ENCODE results near the gene ELP1. TPM values are rescaled to one million over a fixed set of nuclear protein-coding genes. Genes with fewer than 3 reads are reported as not detected.

Gene ELP1
- total RNA-seq, 4 donors from 2014 or later, result 15.2 to 23.3 (median 18.9) TPM

Small RNAs within 50 kb of the gene (small RNA-seq; reads per million reads assigned to genes)
- 0 reads per million in 4 donors for gene AL359692.1

Other genes starting within 250 kb of the ELP1 start
- gene ACTL7B, start 78.1 kb downstream of the ELP1 start, total RNA-seq, result not detected
- not detected for gene ACTL7A, start 71.9 kb downstream of the ELP1 start, total RNA-seq
- gene ABITRAM, start 276 bp upstream of the ELP1 start, total RNA-seq, result 10 to 100 TPM in 2 of 4 donors, 1 to 10 TPM in 2; 7.1 to 28.1 (median 9.5) TPM
- gene CTNNAL1, start 79.4 kb upstream of the ELP1 start, total RNA-seq, result 100 to 1,000 TPM in 1 of 4 donors, 10 to 100 TPM in 3; 66.3 to 111 (median 83.1) TPM
- 100 to 1,000 TPM; 130 to 180 (median 142) TPM for gene TMEM245, start 185.8 kb upstream of the ELP1 start, total RNA-seq
- gene FRRS1L, start 233.1 kb upstream of the ELP1 start, total RNA-seq, result 10 to 100 TPM in 2 of 4 donors, 1 to 10 TPM in 2; 4.6 to 11.5 (median 10.1) TPM